NCI-H82 (cell line): ENCODE results near the gene ABTB2.

ENCODE experiments used
- DNase-seq: peaks from one replicate; lab custom pipeline; 2025; lab: John Stamatoyannopoulos, UW

Gene ABTB2

DNA sequence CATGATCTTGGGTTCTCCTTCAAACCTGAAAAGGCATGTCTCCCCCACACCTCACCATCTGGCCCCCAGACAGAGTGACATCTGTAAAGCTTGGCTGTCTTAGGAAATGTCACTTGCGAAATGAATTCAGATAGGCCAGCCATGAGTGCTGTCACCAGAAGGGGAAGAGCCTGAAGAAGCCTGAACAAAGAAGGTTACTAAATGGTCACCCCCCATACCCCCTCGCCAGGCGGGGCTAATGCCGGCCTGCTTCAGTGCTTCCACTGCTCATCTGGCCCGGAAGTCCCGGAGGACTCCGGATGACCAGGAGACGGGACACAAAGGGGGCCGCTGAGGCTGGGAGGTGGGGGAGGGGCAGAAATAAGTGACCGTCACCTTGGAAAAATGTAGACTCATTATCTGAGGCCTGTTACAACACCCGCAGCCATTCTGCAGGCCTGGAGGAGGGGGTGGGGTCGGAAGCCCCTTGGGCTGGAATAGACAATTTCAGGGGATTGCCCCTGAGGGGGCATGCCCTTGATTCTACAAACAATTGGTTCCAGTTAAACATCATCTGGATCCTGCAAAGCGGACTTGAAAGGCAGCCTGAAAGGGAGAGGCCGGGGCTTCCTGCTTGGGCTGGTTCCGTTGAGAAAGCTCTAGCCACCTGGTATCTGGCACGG lies 209.2 kb downstream of the ABTB2 start:
- no peak for DNase-seq

DNA sequence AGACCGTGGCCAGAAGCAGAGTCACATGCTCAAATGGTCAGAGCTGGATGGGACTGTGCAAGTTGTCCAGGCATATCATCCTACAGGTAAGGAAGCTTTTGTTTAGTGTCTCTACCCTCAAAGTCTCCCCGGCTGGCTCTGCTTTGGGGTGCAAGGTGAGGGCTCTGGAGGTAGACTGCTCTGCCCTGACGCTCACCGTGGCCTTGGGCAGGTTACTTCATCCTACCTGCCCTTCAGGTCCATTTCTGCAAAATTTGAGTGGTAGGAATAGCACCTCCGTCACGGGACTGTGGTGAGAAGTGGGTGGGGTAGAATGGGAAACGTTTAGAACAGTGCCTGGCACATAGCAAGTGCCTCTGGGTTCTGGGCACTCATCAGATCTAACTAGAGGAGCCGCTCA lies 210.2 kb downstream of the ABTB2 start:
- no peak for DNase-seq

DNA sequence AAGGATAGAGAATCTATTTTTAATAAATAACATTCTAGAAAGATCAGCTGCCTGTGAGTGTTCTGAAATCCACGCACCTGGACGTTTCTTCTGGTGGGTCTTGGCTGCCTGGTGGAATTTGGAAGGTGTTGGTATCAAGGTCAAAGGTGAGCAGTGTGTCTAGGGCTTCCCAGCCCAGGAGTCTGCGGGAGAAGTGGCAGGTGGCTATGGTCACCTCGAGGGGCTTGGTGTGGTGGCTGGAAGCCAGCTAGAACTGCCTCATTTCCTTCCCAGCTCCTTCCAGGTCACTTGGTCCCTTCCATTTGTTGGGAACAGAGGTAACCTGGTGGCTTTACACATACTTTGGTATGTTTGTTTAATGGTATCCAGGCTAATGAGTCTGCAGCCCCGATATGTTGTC lies 210.9 kb downstream of the ABTB2 start:
- DNase-seq: no peak

DNA sequence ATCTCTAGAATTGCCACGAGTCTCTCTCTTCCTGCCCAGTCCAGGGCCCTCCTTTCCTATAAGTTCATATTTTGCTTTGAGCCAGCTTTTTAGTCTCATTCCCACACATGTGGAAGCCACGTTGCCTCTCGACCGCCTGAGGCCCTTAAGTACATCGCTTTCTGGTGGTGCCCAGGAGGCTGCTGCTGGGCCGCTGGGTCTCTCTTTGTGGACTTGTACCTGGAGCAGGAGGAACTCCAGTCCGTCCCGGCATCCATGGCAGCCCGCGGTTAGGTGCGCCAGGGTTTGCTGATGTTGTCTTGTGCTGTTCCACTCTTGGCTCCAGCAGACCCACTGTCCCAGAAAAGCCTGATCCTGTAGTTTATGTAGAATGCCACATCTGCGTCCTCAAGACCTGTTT lies 211.4 kb downstream of the ABTB2 start:
- DNase-seq: no peak

GRCh38 chr11:34145847-34146381 lies 211.9 kb downstream of the ABTB2 start:
- DNase-seq: no peak

DNA sequence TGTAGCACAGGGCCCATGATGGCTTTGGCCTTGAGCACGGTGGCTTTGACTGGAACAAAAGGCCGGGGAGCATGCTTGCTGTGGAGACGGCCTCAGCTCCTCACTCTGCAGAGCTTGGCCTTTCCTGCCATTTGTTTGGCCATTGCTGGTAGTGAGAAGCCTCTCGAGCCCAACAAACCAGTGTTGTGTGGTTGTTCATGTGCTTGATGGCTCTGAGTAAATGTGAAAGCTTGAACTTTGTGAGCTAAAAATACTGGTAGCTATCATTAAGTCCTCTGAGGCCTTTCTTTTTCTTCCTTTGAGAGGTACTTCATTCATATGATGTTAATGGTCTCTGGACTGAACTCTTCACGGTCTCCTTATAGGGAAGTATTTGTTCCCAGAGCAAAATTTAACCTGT lies 212.7 kb downstream of the ABTB2 start:
- no peak for DNase-seq

DNA sequence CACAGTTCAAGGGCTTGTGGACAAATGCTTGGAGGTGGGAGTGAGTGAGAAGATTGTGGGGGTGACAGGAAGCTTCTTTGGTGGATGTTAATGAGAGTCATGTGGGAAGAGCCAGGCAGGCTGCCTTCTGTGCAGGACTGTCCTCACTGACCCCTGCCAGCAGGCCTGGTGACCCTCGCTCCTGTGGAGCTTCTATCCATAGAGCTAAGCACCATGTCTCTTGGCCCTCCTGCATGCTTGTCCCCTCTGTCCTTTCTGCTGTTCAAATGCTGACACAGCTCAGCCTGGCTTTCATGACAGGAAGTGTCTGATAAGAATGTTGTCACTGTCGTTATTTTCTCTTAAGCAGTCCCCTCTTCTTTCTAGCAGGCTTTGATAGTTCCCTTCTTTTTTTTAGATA lies 214.8 kb downstream of the ABTB2 start:
- DNase-seq: no peak

DNA sequence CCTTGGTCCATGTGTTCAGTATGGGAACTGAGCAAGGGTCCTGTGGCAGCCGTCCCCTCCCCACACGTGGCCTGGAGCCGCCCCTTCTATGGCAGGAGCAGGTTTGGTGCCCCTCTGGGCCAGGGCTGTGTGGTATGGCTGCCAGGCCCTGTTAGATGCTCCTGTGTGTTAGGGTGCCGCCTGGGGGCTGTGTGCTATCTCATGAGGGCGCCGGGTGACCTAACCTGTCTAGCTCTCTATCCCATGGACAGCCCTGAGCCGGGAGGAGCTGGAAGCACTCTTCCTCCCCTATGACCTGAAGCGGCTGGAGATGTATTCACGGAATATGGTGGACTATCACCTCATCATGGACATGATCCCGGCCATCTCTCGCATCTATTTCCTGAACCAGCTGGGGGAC lies 217.7 kb downstream of the ABTB2 start:
- DNase-seq: no peak

- DNase-seq: no peak
These were observed 218.5 kb downstream of the ABTB2 start for GRCh38 chr11:34139346-34139745.

GRCh38 chr11:34136420-34136819 lies 221.4 kb downstream of the ABTB2 start:
- no peak for DNase-seq

DNA sequence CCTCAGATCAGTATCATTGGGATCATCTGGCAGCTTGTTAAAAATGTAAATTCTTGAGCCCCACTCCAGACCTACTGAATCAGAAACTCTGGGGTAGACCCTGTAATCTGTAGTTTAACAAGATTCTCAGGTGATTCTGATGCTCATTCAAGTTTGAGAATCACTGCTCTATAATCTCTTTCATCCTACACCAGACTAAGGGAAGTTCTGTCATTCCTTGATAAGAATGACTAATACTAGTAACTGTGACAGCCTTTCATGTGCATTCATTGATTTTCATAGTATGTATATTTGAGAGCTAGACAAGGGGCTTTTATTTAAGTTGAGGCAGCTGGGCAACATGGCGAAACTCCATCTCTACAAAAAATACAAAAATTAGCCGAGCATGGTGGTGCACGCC lies 222.4 kb downstream of the ABTB2 start:
- no peak for DNase-seq

- no peak for DNase-seq
These were observed 223.0 kb downstream of the ABTB2 start for GRCh38 chr11:34134765-34135164.

DNA sequence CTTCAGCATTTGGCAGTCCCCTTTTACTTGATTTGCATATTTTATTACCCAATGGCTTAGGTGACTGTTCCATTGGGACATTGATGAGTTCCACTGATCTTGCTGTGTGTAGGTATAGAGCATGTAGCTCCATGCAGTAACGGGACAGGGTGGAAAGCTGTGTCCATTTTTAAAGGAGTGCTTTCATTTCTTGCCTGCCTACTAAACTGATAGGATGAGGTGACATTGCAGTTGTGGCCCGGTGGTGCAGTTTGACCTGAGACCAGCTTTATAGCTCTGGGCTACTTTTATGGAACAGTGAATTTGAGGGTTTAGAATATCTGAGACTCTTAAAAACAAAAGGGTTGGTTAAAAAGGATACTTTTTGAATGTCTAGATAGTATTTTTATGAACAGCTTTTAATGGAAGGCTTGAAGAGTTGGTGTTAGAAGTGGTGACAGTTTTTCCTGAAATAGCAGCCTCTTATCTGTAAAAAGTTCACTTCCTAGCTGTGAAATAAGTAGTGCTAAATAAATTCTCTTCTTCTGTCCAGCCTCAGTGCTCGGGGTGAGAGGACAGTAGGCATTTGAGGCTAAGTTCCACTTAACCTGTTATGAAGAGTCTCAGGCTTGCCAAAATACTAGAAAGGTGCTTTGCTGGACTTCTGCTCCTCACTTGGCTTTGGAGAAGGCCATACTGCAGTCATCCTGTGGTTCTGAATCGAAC lies 225.4 kb downstream of the ABTB2 start:
- no peak for DNase-seq

DNA sequence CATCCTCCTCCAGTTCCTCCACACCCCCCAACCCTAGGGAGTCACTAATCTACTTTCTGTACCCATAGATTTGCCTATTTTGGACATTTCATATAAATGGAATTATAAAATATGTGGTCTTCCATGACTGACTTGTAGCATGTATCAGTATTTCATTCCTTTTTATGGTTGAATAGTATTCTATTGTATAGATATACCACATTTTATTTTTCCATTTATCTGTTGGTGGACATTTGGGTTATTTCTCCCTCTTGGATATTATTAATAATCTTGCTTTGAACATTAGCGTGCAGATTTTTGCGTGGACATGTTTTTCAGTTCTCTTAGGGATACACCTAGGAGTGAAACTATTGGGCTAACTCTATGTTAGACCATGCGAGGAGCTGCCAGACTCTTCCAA lies 229.0 kb downstream of the ABTB2 start:
- no peak for DNase-seq

DNA sequence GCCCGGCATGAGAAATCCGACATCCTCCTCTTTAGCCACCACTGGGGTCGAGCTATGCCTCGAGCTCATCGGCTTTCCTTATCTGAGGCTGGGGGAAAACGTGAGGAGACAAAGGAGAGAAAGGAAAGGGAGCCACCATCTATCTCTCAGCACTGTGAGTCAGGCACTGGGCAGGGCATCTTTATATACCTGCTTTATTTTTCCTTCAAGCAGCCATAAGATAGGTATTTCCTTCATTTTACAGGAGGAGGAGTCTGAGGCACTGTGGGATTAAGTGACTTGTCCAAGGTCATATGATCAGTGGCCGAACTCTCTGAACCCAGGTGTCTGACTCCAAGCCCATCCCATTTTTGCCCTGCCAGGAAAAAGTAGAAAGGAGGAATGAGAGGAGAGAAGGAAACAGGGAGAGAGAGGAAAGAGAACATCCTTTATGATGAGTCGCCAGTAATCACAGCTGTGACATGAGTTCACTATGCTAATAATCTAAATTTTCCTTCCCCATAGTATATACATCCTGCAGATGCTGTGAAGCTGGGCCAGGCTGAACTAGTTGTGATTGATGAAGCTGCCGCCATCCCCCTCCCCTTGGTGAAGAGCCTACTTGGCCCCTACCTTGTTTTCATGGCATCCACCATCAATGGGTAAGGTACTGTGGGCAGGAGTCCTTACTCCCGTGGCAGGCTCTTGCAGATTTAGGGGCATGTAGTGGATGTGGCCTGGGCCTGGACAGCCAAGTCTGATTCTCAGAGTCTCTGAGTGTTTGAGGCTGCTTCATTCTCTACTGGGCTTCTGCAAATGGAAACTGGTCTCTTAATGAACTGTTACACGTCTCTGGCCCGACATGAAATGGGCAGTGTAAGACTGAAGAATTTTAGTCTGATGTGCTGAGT lies 230.6 kb downstream of the ABTB2 start:
- DNase-seq: no peak

DNA sequence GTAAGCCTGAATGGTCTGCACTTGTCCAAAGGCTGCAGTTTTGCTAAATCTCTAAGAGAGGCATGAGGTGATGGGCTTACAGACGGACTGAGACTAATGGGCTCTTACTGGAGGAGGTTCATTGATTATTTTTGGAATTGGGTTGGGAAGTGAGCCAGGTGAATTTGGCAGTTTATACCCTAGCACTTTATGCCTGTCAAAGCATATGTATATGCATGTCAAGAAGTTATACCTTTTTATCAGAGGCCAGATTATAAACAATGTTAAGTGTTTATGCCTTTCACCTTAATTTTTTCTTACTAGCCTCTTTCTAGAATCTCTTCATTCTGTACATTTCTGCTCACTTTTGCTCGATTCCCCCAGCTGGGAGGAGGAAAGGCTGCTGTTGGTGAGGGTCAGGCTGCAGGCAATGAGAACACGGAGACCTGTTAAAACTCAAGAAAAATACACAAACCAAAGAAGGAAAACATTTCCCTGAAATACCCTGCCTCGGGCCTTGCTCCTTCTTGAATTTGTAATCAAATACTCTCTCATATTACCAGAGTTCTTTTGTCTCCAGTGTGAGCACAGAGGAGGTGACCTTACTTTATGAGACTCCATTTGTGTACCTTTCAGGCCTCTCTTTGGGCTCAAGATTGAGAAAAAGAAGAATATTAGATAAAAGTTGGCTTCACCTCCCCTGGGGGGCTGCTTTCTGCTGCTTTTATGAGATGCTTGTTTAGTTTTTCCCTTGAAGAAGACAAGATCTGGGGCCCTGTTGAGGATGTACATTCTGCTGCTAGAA lies 232.7 kb downstream of the ABTB2 start:
- no peak for DNase-seq

GRCh38 chr11:34120651-34121050 lies 237.2 kb downstream of the ABTB2 start:
- DNase-seq: no peak

DNA sequence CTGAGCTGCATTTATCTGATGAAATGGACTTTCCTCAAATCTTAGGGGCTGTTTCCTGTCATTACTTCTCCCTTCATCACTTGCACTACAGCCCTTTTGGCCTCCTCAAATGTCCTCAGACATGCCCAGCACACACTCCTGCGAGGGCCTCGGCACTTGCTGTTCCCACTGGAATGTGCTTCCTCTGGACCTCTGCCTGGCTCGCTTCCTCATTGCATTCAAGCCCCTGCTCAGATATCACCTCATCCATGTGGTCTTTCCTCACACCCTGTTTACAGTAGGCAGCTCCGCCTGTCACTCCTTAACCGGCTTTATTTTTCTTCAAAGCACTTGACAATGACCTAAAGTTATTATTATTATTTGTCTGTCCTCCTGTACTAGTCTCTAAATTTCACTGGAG lies 243.3 kb downstream of the ABTB2 start:
- DNase-seq: no peak

DNA sequence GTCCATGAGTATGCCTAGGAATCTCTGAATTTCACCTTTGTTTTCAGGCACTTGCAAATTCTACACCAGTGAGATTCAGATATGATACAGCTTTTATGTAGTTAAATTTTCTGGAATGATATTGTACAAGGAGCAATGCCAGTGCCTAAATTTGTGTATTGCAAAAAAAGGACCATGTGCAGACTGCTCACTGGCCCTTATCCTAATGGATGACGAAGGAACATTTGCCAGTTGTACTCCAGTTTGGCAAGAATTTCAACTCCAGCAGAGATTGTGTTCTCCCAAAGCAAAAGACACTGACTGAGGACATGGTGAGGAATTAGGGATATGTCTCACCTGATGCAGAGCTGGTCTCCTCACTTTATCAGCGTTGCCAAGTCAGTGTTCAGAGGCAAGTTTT lies 243.8 kb downstream of the ABTB2 start:
- DNase-seq: no peak

DNA sequence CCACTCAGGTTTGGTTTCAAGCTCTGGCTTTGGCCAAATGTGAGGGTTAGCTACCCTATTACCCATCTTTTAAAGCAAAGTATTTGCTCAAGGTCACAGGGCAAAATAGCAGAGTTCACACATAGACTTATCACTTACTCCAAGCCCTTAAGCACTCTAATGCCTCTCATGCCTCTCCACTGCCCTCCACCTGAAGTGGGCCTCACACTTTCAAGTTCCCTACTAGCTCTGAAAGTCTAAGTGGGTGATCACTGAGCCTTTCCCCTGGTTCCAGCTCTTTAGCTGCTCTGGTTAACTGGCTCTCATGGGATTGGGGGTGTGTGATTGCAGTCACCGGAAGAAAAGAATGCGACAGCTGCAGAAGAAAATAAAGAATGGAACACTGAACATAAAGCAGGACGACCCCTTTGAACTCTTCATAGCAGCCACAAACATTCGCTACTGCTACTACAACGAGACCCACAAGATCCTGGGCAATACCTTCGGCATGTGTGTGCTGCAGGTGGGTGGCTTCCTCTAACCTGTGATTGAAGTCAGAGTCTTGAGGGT lies 246.0 kb downstream of the ABTB2 start:
- no peak for DNase-seq

DNA sequence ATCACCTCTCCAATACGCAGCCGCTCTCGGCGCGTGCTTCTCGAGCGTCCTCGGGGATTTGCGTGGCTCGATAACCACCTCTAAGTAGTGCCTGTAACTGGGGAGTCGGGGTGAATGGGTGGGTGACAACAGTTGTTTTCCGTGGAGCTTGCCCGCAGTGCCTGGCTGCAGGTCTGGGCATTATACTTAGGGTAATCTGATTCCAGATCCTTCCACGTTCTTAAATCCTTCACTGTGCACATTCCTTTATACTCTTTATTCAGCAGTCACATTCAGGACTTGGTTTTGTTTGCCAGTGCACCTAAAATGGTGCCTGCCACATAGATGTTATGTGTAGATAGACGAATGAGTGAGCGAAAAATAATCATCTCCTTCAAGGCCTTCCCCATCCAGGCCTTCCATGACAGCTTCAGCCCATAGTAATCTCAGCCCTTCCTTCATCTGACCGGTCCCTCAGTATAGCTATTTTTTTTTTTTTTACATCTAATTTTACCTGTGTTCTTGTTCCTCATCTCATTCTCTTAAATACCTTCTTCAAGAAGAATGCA lies 251.8 kb downstream of the ABTB2 start:
- peak; percentile 65 for DNase-seq
